SK-N-MC (cell line): ENCODE measurements around the gene PRR23E.

ENCODE experiments used
- EZH2 ChIP-seq: fragments of 200-600 bp; sonication (generic); IDR thresholded peaks from one replicate; pipeline ENCODE4 v1.6.1; 2017; ENCODE audit warnings: antibody characterized with exemption
- POLR2AphosphoS5 ChIP-seq: IDR thresholded peaks from 2 replicates; pipeline ENCODE4 v1.6.1; 2012; ENCODE audit warnings: mild to moderate bottlenecking, low read depth, low read length, borderline replicate concordance

- TF ChIP-seq POLR2AphosphoS5 (no peak), EZH2 (no peak)
Measured at GRCh38 chr3:127144631-127145030, 48.3 kb upstream of the PRR23E start.
